AG08396 (cell line): ENCODE measurements around the gene ZNF564.
"Not testable (repeated sequence)": the region's sequence is repeated elsewhere in the genome, so short reads cannot be mapped to it uniquely, and the experiment has no call there.

Experiments
- DNase-seq: peaks from one replicate; pipeline ENCODE4 v3.0.0; 2012; ENCODE audit warnings: low spot score, mixed read lengths

Gene ZNF564

DNA sequence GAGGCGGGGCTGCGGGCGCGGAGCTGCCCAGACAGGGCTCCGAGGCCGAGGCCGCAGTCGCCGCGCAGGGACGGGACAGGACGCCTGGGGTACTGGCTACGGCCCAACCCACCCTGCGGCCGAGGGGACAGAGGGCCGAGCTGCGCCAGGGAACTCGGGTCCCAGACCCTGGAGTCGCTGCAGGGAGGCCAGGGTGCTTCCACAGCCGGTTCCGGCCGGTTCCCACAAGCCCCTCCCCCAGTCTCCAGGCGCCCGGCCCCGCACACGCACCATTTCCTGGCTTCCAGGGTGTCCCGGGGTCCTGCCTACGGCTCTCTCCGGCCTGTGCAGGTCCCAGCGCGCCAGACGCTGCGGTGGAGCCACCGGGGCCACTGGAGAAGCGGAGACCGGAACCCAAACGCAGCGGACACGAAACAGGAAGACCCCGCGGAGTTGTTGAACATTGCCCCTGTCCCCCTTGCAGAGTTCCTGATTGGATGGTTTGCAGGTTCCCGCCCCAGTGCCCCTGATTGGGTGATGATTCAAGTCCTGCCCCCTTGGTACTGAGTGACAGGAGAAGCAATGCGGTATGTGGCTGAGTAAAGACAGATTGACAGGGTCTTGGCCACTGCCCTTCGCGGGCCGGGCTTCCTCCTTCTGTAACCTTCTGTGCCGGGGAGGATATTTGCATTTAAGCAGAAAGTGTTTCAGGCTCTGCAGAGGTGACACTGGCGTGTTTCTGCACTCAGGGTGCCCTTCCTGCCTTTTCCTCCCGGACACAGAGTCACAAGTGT is at the start of gene ZNF564:
ZNF564 (minus strand) TSS at position 423 of the 773 bp plus-strand sequence; CDS start at position 273, 150 bp downstream.
- DNase-seq: peak; percentile 98

DNA sequence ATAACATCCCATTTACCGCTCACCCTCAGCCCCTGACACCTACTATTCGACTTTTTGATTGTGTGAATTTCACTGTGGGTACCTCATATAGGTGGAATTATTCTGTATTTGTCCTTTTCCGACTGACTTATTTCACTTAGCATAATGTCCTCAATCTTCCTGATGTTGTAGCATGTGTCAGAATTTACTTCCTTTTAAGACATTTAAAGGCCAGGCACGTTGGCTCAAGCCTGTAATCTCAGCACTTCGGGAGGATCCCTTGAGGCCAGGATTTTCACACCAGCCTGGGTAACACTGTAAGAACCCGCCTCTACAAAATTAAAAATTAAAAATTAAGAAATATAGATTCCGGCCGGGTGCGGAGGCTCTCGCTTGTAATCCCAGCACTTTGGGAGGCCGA is 46.3 kb upstream of the ZNF564 start:
- DNase-seq: no peak

DNA sequence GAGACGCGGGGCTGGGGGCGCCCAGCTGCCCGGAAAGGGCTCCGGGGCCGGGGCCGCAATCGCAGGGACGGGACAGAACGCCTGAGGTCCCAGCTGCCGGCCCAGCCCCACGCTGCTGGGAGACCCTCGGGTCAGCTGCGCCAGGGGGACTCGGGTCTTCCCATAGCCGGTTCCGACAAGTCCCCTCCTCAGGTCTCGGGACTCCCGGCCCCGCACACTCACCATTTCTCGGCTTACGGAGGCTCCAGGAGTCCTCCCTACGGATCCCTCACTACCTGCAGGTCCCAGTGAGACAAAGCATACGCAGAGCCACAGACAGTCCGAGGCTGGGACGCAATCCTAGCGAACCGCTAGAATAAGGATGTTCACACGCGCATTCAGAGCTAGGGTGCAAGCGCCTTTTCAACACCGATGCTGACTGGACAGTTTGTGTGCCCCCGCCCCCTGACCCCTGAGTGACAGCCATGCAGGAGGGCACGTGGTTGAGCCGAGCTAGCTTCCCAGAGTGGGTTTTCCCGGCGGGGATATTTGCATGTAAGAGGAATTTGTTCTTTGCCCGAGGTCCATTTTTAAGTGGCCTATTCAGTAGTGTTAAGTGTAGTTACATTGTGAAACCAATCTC is 45.8 kb upstream of the ZNF564 start:
- no peak for DNase-seq

DNA sequence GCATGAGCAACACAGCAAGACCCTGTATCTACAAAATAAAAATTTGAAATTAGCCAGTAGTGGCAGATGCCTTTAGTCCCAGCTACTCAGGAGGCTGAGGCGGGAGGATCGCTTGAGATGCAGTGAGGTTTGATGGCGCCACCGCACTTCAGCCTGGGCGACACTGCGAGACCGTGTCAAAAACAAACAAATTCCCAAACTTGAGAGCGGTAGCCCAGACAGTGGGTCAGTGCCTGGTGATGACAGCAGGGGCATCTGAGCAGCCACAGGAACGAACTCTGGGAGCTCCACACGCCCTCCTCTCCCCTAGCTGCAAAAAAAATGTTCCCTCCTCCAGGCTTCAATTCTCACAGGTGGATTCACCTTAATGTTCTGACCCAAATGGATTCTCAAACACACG is 45.2 kb upstream of the ZNF564 start:
- DNase-seq: no peak

DNA sequence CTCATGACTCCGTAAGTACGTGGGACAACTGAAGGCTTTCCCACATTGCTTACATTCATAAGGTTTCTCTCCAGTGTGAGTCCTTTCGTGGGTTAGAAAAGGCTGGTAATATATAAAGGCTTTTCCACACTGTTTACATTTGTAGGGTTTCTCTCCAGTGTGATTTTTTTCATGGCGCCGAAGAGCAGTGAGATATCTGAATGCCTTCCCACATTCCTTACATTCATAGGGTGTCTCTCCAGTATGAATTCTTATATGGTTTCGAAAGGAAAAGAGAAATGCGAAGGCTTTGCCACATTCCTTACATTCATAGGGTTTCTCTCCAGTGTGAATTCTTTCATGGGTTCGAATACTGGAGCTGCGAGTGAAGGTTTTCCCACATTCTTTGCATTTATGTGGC is 29.8 kb upstream of the ZNF564 start:
- no peak for DNase-seq

DNA sequence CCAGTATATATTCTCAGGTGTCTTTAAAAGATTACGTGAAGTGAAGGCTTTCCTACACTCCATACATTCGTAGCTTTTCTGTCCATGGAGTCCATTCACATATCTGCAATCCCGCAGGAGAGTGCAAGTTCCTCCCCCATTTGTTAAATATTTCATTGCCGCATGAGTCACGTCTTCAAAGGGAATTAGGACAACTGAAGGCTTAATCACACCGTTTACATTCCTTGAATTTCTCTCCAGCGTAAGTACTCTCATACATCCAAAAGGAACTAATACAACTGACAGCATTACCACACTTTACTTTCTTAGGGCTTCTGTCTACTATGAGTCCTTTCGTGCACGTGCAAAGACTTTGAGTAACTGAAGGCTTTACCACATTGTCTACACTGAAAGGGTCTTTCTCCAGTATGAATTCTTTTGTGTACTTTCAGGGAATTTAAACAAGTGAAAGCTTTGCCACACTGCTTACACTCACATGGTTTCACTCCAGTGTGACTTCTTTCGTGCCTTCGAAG is 29.0 kb upstream of the ZNF564 start:
- DNase-seq: peak; percentile 46

DNA sequence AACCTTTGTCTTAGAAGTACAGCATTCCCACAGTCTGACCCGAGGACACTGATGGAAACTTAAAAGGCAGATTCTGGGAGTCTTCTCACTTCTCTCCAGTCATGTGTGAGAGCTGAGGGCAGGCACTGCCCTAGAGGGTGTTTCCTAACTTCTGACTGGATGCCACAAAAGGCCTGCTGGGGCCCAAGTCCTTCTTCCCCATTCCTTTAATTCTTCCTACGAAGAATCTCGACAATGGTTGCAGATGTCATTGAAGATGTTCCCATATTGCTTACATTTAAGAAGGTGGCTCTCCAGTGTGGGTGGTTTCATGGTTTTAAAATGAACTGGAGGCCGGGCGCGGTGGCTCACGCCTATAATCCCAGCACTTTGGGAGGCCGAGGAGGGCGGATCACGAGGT is 27.4 kb upstream of the ZNF564 start:
- DNase-seq: no peak

DNA sequence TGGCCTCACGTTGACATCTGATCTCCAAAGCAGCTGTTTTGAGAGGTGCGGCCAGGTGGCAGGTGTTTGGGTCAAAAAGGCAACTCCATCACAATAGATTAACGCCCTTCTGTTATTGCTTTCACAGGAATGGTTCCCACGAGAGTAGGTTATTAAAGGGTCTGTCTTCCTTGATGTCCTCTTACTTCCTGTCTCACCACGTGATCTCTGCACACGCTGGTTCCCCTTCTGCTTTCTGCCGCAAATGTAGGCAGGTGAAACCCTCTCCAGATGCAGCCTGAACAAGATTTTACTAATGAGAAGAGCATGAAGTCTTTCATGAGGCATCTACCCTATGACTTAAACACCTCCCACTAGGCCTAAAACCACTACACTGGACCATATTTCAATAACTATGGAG is 22.8 kb upstream of the ZNF564 start:
- DNase-seq: no peak

DNA sequence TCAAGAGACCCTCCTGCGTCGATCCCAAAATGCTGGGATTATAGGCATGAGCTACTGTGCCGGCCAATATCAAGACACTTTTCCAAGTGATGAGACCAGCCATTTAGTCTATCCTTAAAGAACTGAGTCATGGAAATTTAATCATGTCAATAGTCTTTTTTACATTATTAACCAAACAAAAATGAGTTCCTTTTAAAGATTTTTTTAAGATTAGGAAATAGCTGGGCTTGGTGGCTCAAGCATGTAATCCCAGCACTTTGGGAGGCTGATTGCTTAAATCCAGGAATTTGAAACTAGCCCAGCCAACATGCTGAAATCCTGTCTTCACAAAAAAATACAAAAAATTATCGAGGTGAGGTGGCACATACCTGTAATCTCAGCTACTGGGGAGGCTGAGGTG is 16.7 kb upstream of the ZNF564 start:
- no peak for DNase-seq

DNA sequence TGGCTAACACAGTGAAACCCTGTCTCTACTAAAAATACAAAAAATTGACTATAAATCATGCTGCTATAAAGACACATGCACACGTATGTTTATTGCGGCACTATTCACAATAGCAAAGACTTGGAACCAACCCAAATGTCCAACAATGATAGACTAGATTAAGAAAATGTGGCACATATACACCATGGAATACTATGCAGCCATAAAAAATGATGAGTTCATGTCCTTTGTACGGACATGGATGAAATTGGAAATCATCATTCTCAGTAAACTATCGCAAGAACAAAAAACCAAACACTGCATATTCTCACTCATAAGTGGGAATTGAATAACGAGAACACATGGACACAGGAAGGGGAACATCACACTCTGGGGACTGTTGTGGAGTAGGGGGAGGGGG is 15.1 kb upstream of the ZNF564 start:
- DNase-seq: not testable (repeated sequence)

DNA sequence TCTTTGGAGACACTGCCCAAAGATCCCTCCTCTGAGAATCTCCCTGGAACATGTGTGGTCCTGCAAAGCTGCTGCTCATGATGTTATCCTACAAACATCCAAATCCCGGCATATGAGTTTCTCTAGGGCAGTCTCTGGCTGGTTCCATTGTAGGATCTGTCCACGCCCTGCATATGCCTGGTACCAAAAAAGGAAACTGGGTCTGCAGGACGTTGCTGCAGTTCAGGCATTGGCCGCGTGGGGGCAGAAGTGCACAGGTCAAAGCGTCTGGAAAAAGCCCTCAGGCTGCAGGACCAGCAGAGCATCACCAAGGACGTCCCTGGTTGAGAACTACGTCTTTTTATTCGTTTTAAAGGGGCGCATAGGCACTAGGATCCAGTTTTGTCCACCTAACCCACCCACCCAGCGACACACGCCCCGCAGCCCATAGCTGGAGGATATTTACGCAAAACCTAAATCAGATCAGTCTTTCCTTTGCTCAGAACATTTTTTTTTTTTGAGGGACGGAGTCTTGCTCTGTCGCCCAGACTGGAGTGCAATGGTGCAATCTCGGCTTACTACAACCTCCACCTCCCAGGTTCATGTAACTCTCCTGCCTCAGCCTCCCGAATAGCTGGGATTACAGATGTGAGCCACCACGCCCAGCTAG is 12.9 kb upstream of the ZNF564 start:
- peak; percentile 93 for DNase-seq

DNA sequence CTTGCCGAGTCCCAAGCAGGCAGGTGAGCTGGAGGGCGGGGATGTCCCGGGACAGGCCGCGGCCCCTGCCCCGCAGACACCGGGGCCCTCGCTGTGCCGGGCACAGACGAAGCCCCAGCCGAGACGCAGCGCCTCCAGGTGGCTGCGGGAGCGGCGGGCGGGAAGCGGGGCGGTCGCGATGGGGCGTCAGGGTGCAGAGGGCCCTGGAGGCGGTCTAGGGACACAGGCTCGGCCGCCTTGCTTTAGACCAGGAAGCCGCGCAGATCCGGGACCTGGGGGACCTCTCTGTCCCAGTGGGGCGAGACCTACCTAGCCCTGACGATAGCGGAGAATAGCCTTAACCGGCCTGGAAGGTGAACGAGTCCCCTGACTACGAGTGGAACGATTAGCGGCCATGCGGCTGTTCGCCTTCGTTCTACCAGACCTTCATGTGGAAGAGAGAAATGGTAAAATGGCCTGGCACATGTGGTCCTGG is 4.2 kb upstream of the ZNF564 start:
- DNase-seq: no peak

DNA sequence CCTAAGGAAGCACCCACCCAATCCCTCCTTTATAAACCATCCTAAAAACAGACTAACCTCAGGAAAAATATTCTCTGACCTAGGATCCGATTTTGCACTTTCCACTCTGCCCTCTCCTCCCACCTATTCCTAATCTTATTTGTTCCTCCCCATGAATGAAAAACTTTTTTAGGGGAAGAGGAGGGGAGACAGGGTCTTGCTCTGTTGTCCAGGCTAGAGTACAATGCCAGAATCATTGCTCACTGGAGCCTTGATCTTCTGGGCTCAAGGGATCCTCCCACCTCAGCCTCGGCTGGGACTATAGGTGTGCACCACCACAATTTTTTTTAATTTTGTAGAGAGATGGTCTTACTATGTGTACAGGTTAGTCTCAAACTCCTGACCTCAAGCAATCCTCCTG is 4.4 kb downstream of the ZNF564 start:
- no peak for DNase-seq

DNA sequence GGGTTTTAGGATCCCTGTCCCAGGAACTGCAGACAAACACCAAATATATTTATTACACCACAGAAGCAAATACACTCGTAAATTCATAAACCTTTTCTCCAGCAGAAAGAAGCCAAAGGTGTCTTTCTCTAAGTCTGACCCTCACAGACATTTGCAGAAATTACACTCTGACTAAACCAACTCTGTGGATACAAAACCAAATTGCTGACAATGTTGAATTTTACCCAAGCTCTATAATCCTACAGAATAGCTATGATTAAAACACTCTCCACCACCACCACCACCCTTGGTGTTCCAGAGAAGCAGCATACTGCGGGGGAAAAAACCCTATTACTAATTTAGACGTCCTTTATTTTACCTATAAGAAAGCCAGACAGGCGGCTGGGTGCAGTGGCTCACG is 5.2 kb downstream of the ZNF564 start:
- no peak for DNase-seq

DNA sequence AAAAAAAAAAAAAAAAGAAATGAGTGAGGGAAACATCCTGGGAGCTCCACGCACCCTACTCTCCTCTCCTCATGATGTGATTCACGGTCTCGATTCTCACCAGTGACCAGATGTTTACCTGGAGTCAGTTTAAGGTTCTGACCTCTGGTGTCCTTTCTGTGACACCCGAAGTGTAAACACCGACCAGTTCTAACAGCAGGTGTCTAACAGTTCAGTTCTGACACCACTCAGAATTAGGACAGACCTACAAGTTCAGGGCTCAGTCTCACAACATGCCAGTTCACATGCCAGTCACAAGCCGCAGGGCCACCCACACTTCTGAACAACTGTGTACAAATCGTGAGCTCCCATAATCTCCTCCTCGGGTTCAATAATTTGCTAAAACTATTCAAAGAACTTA is 6.0 kb downstream of the ZNF564 start:
- DNase-seq: no peak

DNA sequence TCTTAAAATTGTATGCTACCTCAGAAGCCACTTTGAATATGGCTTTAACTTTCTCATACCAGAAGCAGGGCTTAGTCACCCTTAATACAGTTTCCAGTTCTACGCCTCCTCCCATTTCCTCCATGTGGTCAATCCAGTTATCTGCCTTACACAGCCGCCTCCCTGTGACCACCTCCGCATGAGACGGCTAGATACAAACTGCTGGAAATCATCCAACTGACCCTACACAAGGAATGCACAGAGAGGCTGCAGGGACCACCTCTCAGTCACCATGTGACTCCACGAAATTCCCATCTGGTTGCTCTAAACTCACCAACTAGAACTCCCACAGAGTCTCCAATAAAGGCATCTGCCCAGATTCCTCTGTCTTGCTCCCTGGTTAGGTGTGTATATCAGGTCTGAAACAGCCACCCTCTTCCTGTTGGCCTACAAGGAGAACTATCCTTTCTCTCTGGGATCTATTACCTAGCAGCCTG is 6.8 kb downstream of the ZNF564 start:
- DNase-seq: no peak

DNA sequence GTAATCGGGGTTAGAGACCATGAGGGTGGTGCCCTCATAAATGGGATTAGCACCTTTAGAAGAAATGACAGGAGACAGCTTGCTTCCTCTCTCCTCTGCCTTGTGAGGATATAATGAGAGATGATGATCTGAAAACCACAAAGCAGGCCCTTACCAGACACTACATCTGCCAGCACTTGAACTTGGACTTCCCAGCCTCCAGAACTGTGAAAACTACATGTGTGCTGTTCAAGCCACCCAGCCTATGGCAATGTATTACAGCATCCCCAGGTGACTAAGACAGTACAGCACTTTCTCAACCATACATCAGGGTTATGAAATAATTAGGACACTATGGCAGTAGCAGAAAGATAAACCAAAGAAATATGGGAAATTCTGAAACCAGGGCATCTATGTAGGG is 7.4 kb downstream of the ZNF564 start:
- DNase-seq: no peak

DNA sequence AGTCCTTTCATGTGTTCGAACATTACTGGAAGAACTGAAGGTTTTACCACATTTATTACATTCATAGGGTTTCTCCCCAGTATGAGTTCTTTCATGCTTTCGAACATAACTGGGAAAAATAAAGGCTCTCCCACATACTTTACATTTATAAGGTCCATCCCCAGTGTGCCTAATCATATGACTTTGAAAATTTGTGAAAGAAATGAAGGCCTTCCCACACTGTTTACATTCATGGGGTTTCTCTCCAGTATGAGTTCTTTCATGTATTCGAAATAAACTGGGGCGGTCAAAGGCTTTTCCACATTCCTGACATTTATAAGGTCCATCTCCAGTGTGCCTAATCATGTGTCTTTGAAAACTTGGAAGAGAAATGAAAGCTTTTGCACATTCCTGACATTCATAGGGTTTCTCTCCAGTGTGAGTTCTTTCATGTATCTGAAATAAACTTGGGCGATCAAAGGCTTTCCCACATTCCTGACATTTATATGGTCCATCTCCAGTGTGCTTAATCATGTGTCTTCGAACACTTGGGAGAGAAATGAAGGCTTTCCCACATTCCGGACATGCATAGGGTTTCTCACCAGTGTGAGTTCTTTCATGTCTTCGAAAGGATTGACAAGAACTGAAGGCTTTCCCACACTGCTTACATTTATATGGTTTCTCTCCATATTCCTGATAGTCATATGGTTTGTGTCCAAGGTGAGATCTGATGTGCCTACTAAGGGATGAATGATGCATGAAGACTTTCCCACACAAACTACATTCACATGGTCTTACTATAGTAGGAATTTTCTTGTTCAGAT is 24.0 kb downstream of the ZNF564 start:
- DNase-seq: no peak

DNA sequence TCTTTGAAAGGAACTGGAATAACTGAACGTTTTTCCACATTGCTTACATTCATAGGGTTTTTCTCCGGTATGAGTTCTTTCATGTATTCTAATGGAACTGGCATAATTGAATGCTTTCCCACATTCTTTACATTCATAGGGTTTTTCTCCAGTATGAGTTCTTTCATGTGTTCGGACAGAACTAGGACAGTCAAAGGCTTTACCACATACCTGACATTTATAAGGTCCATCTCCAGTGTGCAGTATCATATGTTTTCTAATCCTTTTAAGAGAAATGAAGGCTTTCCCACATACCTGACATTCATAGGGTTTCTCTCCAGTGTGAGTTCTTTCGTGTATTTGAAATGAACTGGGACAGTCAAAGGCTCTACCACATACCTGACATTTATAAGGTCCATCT is 24.7 kb downstream of the ZNF564 start:
- no peak for DNase-seq

DNA sequence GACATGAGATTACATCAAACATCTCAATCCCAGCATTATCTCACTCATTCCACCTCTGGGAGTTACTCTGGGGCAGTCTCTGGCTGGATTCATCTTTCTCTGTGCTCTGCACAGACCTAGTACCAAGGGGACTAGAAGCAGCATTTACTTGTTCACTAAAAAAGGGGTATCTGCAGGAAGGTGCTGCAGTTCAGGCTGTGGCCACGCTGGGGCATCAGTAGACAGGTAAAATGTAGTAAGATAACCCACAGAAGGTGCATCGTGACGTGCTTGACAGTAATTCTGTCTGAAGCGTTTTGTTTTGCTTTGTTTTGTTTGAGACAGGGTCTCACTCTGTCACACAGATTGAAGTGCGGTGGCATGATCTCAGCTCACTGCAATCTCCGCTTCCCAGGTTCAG is 29.3 kb downstream of the ZNF564 start:
- no peak for DNase-seq

DNA sequence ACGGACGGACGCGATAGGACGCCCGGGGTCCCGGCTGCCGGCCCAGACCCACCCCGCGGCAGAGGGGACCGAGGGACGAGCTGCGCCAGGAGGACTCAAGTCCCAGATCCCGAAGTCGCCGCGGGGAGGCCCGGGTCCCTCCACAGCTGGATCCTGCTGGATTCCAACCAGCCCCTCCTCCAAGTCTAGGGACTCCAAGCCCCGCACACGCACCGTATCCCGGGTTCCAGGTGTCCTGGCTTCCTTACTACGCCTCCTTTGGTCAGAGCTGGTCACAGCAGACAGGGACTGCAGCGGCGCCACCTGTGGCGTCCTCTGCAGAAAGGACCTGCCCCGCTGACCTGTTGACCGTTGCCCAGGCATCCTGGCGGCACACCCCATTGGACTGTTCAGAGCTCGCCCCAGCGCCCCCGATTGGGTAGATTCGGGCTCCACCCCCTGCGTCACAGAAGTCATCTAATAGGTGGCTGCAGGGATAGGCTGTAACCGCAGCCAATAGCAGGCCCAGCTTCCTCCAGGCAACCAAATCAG is 37.7 kb downstream of the ZNF564 start:
- DNase-seq: no peak

DNA sequence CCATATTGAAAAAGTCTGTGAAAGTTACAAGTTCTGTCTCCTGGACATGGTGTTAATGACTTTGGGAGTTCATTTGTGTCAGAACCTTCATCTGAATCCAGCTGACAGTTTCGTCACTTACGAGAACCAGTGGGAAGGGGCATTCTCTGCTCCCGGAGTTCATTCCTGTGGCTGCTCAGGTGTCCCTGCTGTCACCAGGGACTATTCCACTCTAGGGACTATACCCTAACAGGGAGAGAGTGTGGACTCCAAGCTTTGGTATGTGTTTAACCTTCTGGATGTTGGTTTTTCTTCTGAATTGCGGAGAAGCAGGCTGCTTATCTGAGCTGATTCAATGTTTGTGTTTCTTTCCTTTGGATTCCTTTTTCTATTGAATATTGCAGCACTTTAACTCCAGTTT is 54.2 kb downstream of the ZNF564 start:
- no peak for DNase-seq
